ENCODE measurements around the gene DPP3. TPM values are rescaled to one million over a fixed set of nuclear protein-coding genes. Genes with fewer than 3 reads are reported as not detected.
"Not testable (repeated sequence)": the region's sequence is repeated elsewhere in the genome, so short reads cannot be mapped to it uniquely, and the experiment has no call there.

Gene DPP3
- total and polyA plus RNA-seq, 12 donors = 23.6 to 70.9 (median 33.5) TPM

GRCh38 chr11:66459138-66459778 is 21.0 kb upstream of the DPP3 start:
- no peak overlapping the region for H3K27ac ChIP-seq
- no peaks in the 10 kb centered on the region for H3K4me1 ChIP-seq (replicated peaks in 1 of 2)
- no peak for DNase-seq
- intact Hi-C loops (cut with DNase I) = no loop called here
- H3K36me3 ChIP-seq (replicated peaks in 1 of 2) = no peaks in the 10 kb centered on the region
- no peak overlapping the region for H3K4me3 ChIP-seq
- 53 to 82% (median 76%) methylated on average over 5 of the region's 5 CpGs for WGBS, 4 donors
- H3K27me3 ChIP-seq = no peaks in the 10 kb centered on the region
- TF ChIP-seq, protein P1, sequence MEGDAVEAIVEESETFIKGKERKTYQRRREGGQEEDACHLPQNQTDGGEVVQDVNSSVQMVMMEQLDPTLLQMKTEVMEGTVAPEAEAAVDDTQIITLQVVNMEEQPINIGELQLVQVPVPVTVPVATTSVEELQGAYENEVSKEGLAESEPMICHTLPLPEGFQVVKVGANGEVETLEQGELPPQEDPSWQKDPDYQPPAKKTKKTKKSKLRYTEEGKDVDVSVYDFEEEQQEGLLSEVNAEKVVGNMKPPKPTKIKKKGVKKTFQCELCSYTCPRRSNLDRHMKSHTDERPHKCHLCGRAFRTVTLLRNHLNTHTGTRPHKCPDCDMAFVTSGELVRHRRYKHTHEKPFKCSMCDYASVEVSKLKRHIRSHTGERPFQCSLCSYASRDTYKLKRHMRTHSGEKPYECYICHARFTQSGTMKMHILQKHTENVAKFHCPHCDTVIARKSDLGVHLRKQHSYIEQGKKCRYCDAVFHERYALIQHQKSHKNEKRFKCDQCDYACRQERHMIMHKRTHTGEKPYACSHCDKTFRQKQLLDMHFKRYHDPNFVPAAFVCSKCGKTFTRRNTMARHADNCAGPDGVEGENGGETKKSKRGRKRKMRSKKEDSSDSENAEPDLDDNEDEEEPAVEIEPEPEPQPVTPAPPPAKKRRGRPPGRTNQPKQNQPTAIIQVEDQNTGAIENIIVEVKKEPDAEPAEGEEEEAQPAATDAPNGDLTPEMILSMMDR (IDR thresholded peaks at IDR 0.05) = no peak
- TF ChIP-seq POLR2A (IDR thresholded peaks at IDR 0.05) = no peak
- H3K9me3 ChIP-seq (replicated peaks in 1 of 3) = no peaks in the 10 kb centered on the region

DNA sequence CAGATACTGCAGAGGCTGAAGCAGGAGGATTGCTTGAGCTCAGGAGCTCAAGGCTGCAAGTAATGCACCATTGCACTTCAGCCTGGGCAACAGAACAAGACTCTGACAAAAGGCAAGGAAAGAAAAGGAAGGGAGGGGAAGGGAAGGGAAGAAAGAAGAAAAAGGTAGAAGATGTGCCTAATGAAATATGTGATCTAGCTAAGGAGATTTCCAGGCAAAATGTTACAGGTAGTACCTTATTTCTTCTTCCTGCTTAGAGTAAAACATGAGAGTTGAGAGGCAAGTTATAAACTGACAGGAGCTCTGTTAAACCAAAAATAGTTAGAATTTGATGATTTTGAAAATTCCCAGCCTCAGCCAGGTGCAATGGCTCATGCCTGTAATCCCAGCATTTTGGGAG is 18.2 kb upstream of the DPP3 start:
- no peaks in the 10 kb centered on the region for H3K4me1 ChIP-seq (replicated peaks in 1 of 2)
- H3K27ac ChIP-seq = no peak overlapping the region
- no peaks in the 10 kb centered on the region for H3K36me3 ChIP-seq (replicated peaks in 1 of 2)
- H3K9me3 ChIP-seq (replicated peaks in 1 of 3) = no peaks in the 10 kb centered on the region
- no peaks in the 10 kb centered on the region for H3K27me3 ChIP-seq
- TF ChIP-seq, protein P1 (IDR thresholded peaks at IDR 0.05) = no peak
- TF ChIP-seq POLR2A (IDR thresholded peaks at IDR 0.05) = no peak
- H3K4me3 ChIP-seq = no peak overlapping the region
- DNase-seq = no peak
- intact Hi-C loops (cut with DNase I) = no loop called here

DNA sequence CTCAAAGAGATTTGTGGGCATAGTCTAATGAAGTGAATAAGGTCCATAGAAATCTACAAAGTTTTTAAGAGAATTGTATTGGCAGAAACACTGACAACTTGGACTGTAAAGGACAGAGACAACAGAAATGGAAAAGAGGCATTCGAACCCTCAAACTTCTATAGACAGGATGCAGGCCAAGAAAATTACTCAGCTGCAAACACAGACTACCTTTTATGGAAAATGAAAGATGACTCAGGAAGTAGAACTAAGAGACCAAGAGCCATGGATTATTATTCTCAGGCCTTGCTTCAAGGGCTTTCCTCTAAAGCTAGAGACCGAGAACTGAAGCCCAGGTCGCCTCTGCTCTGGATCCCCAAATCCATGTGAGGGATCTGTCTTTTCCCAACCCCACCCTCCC is 17.3 kb upstream of the DPP3 start:
- Histone ChIP-seq H3K36me3 (replicated peaks in 1 of 2) (no peaks in the 10 kb centered on the region), H3K4me3 (no peak overlapping the region), H3K27me3 (no peaks in the 10 kb centered on the region), H3K9me3 (replicated peaks in 1 of 3) (no peaks in the 10 kb centered on the region), H3K27ac (no peak overlapping the region), H3K4me1 (replicated peaks in 1 of 2) (peaks cover 7% of the 10 kb centered on the region in 2 donors)
- TF ChIP-seq POLR2A (IDR thresholded peaks at IDR 0.05) = no peak
- TF ChIP-seq, protein P1 (IDR thresholded peaks at IDR 0.05) = no peak
- DNase-seq = no peak
- WGBS, 4 donors = 81 to 95% (median 92%) methylated on average over 3 of the region's 3 CpGs
- intact Hi-C loops (cut with DNase I) = no loop called here

DNA sequence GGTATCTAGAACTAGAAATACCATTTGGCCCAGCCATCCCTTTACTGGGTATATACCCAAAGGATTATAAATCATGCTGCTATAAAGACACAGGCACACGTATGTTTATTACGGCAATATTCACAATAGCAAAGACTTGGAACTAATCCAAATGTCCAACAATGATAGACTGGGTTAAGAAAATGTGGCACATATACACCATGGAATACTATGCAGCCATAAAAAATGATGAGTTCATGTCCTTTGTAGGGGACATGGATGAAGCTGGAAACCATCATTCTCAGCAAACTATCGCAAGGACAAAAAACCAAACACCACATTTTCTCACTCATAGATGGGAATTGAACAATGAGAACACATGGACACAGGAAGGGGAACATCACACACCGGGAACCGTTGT is 16.1 kb upstream of the DPP3 start:
- H3K36me3 ChIP-seq (replicated peaks in 1 of 2); intact Hi-C loops (cut with DNase I): not testable (repeated sequence)

DNA sequence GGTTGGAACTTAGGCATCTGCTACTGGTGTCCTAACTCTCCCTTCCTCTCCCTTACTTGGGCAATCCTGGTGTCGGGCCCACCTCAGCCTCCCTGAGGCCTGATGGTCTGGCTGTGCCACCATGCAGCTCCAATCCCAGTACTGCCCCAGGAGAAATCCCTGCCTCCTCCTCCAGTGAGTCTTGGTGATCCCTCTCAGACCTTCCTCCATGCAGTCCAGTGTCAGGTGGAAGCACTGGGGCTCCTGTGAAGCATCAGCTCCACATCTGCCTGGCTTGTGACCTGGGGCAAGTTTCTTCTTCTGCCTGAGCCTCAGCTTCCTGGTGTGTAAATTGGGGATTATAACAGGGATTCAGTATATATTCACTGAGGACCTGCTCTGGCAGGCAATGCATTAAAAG is 15.3 kb upstream of the DPP3 start:
- no peak for DNase-seq
- Histone ChIP-seq H3K36me3 (replicated peaks in 1 of 2) (no peaks in the 10 kb centered on the region), H3K4me3 (no peak overlapping the region), H3K27ac (no peak overlapping the region), H3K27me3 (no peaks in the 10 kb centered on the region), H3K9me3 (replicated peaks in 1 of 3) (no peaks in the 10 kb centered on the region), H3K4me1 (replicated peaks in 1 of 2) (peaks cover 7 to 10% of the 10 kb centered on the region in 2 donors)
- TF ChIP-seq, protein P1 (IDR thresholded peaks at IDR 0.05) = no peak
- no peak for TF ChIP-seq POLR2A (IDR thresholded peaks at IDR 0.05)
- intact Hi-C loops (cut with DNase I) = no loop called here
- WGBS, 4 donors = 79 to 100% (median 100%) methylated on average over 1 of the region's 1 CpG

More for the DNA sequence above, 16.1 kb upstream of the DPP3 start:
- DNase-seq; H3K27ac ChIP-seq; H3K27me3 ChIP-seq; H3K9me3 ChIP-seq (replicated peaks in 1 of 3); H3K4me3 ChIP-seq: not testable (repeated sequence)
- 86 to 93% (median 91%) methylated on average over 5 of the region's 5 CpGs for WGBS, 4 donors
- peaks cover 7 to 10% of the 10 kb centered on the region in 2 donors for H3K4me1 ChIP-seq (replicated peaks in 1 of 2)

Data from adrenal gland (tissue), 12 donors.